SH-SY5Y (cell line): Measurements from ENCODE around the gene CCT3.

Source experiments
- GATA2 ChIP-seq: IDR thresholded peaks from 2 replicates; pipeline ENCODE4 v1.6.1; 2011; ENCODE audit warnings: mild to moderate bottlenecking, low read depth, low read length
- GATA3 ChIP-seq: IDR thresholded peaks from 2 replicates; pipeline ENCODE4 v1.6.1; 2011; ENCODE audit warnings: low read depth, mild to moderate bottlenecking, low read length, moderate library complexity

- TF ChIP-seq GATA2 (no peak), GATA3 (no peak)
Measured at GRCh38 chr1:156357977-156358376, 19.9 kb upstream of the CCT3 start.
